Activated CD8-positive, alpha-beta memory T cell treated with anti-CD3 and anti-CD28 coated beads, Interleukin-2, amount 50 U/mL, for 1 hour (primary cell): ENCODE measurements around the gene MYH11.
"Not testable (repeated sequence)": the region's sequence is repeated elsewhere in the genome, so short reads cannot be mapped to it uniquely, and the experiment has no call there.

Source experiments
- DNase-seq: peaks from one replicate; pipeline ENCODE4 v3.0.0-alpha.2; 2020; ENCODE audit errors: extremely low read depth

Gene MYH11

GRCh38 chr16:15752717-15753488 lies 103.9 kb downstream of the MYH11 start:
- no peak for DNase-seq

DNA sequence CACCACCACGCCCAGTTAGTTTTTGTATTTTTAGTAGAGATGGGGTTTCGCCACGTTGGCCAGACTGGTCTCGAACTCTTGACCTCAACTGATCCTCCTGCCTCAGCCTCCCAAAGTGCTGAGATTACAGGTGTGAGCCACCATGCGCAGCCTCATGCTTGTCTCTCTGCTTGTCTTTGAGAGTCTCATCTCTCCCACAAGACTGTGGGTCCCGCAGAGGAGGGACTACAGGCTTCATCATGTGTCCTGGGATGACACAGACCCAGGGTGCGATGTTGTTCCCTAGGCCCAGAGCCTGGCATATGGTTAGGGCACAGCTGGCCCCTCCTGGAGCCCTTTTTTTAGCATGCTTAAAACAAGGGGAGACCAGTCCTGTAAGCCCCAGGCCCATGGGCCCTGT lies 104.9 kb downstream of the MYH11 start:
- DNase-seq: no peak

GRCh38 chr16:15749985-15750384 lies 106.8 kb downstream of the MYH11 start:
- DNase-seq: no peak

- DNase-seq: no peak
These were observed 107.5 kb downstream of the MYH11 start for GRCh38 chr16:15749371-15749770.

DNA sequence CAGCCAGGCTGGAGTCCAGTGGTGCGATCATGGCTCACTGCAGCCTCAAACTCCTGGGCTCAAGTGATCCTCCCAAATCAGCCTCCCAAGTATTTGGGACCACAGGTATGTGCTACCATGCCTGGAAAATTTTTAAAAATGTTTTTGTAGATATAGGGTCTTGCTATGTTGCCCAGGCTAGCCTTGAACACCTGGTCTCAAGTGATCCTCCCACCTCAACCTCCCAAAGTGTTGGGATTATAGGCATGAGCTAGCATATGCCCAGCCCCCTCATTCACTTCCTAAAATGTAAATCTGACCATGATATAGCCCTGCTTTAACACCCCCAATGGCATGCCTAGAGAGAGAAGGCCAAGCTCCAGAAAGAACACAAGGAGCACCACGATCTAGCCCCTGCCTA lies 108.2 kb downstream of the MYH11 start:
- no peak for DNase-seq

DNA sequence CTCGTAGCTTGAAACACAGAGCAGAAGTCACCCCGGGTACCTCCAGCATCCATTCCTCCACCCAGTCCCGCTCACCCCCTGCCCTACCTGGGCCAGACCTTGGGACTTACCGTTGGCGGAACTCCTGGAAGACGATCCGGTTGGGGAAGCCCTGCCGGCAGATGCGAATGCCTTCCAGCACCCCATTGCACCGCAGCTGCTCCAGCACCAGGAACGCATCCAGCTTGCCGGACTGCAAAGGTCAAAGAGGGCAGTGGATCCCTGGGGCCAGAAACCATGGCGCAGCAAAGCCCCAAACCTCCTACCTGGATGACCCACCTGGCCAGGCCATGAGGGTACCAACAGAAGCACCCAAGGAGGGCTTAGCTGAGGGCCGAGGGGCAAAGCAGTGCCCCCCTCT lies 108.9 kb downstream of the MYH11 start:
- DNase-seq: no peak

DNA sequence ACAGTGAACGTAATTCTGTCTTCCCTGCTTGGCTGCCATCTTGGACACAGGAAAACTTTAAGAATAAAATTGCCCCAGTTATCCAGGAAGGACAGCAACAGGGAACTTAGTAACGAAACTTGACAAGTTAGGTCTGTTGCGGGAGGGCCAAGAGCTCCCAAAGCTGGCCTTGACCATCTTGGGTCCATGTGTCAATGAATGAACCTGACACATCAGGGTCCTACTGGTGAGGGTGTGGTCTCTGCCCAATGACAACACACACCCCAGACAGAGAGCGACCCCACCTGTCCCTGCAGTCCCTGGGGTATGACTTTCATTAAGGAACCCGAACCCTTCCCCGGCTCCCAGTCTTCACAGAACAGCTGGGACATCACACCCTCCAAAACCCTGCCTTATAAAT lies 110.5 kb downstream of the MYH11 start:
- no peak for DNase-seq

DNA sequence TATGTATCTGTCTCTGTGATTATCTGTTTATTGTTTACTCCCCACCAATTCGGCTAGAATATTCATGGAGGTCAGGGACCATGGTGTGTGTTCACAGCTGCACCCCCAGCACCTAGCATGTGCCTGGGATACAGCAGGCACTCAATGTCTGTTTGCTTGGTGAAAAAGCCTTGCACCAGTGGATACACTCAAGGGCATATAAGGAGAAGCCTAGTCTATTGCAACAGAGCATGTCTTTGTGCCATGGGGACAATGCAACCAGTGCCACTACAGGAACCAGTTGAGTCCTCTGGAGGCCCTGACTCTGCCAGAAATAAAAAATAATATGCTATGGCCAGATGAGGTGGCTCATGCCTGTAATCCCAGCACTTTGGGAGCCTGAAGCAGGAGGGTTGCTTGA lies 113.2 kb downstream of the MYH11 start:
- DNase-seq: no peak

- no peak for DNase-seq
These were observed 114.1 kb downstream of the MYH11 start for GRCh38 chr16:15742716-15743115.

DNA sequence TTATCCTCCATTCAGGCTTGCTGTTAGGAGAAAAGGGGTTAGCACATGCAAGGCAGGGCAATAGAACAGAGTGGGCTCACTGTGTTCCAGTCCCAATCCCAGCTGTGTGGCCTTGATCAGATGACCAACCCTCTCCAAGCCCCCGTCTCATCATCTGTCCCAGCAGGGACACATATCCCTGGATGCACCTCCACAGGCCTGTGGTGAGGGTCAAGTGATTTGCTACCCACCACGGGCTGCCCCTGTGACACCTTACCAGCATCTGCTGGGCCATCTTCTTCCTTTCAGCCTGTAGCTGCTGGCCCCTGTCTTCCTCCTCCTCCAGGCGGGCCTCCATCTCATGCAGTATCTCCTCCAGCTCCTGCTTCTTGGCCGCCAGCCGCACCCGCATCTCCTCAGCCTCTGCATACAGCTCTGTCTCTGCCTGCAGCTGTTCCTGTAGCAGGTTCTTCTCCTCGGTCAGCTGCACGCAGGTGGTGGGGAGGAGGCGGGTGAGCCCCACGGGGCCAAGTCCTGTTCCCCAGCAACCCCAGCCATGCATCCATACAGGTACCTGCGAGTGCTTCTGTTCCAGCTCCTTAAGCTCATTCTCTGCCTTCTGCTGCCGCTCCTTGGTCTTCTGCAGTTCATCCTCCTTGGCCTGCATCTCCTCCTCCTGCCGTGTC lies 115.5 kb downstream of the MYH11 start:
- DNase-seq: no peak

DNA sequence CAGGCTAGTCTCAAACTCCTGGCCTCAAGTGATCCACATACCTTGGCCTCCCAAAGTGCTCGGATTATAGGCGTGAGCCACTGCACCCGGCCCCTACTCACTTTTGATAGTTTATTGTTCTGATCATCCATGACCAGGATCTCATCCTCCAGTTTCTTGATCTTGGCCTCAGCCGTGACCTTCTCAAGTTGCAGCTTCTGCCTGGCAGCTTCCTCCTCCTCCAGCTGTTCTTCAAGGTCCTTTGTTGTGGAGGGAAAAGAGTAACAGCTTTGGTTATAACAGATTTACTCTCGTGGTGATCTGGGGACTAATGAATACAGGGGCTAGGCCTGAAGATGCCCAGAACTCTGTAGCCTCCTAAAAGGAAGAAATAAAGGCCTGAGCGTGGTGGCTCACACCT lies 116.9 kb downstream of the MYH11 start:
- DNase-seq: no peak

- DNase-seq: no peak
These were observed 117.4 kb downstream of the MYH11 start for GRCh38 chr16:15739464-15739863.

GRCh38 chr16:15737140-15737644 lies 119.6 kb downstream of the MYH11 start:
- no peak for DNase-seq

GRCh38 chr16:15736529-15736928 lies 120.3 kb downstream of the MYH11 start:
- DNase-seq: no peak

GRCh38 chr16:15735610-15736009 lies 121.2 kb downstream of the MYH11 start:
- no peak for DNase-seq

- DNase-seq: no peak
These were observed 124.4 kb downstream of the MYH11 start for GRCh38 chr16:15732416-15732815.

DNA sequence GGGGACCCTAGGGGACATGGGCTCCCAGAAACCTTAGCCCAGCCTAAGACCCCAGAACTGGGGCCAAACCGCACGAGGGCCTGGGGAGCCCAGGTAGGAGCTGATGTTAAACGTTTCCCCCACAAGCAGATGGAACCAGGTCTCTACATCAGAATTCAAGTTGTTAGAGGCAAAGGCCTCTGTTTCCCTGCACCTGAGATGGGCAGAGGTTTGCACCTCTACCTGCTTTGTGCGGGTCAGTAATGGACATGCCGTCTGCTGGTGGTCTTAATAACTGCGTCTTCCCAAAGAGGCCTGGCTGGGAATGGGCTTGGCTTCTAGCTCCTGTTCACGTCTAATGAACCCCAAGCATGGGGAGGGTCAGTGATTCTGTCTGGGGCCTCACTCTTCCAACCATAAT lies 127.7 kb downstream of the MYH11 start:
- no peak for DNase-seq

DNA sequence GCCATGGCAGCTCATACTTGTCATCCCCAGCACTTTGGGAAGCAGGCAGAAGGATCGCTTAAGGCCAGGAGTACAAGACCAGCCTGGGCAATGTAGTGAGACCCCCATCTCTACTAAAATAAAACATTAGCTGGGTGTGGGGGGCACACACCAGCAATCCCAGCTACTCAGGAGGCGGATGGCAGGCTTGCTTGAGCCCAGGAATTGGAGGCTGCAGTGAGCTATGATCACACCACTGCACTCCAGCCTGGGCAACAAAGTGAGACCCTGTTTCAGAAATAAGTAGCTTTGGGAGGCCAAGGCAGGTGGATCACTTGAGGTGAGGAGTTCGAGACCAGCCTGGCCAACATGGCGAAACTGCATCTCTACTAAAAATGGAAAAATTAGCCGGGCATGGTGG lies 129.1 kb downstream of the MYH11 start:
- not testable (repeated sequence) for DNase-seq

DNA sequence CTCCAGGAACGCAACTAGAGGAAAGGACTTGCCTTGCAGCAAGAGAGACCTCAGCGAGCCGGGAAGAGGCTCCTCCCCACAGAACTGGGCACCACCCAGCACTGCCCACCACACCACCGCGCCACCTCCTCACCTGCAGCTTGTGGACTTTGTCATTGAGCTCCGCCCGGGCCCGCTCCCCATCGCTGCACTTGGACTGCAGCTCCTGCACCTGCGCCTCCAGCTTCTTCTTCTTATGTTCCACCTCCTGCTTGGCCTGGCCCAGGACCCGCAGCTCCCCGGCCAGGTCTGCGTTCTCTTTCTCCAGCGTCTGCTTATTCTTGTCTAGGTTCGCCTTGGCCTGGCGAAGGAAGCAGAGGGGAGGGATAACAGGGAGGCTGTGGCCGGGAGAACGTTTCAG lies 130.1 kb downstream of the MYH11 start:
- DNase-seq: no peak

DNA sequence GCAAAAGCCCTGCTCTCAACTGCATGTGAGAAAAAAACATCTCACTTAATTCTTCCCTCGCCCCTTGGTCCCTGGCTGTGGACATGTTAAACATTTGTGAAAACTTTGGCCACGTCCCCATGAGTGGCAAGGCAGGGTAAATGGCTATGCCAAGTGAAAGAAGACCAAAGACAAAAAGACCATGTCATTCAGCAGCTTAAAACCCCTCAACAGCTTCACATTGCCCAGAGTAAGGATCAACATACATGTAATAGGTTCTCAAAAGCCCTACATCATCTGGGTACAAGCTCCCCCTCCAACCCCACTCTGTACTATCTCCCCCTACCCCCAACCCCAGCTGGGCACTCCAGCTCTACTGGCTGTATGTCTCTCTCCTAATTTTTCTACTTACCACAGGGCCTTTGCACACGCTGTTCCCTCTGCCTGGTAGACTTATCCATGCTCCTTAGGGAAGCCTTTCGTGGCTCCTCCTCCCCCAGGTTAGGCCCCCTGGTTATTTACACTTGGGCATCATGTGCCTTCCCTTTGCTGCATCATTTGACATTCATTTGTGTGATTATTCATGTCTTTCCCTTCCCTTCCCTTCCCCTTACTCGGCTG lies 131.1 kb downstream of the MYH11 start:
- no peak for DNase-seq

DNA sequence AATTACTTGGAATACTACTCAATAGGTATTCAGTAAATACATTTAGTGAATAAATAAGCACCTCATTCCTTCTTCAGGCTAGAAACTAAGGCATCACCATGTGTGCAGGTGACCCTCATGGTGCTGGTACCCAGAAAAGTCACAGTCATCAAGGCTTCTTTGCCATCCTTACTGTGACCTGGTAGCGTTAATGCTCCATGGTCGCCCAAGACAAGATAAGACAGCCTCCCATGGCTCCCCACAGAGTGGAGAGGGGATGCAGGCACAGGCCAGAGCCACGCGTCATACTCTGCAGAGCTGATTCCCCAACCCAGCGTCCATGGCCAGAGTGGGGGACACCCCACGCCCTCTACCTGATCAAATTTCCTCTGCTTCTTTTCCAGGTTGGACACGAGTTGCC lies 133.0 kb downstream of the MYH11 start:
- no peak for DNase-seq

DNA sequence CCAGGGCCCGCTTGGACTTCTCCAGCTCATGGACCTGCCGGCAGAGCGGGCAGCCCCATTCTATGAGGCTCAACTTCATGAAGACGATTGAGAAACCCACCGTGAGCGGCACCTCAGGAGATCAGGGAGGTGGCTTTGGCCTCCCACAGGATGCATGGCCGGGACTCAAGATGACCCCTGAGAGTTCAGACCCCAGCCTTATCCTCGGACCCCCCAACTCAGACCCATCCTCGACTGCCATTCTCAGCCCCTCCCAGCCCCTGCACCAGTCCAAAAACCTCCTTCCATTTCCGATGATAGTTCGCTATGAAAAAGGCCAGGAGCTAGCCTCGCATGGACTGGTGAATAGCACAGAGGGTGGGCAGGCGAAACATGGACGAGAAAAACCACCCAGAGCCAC lies 135.8 kb downstream of the MYH11 start:
- DNase-seq: no peak
